Activated T-helper 17 cell treated with anti-CD3 and anti-CD28 coated beads, Interleukin-2, amount 50 U/mL, for 72 hours (primary cell): Measurements from ENCODE around the gene RANBP17. TPM values are rescaled to one million over a fixed set of nuclear protein-coding genes. Genes with fewer than 3 reads are reported as not detected.

Experiments used
- ATAC-seq: fragments of 150-1000 bp; cut with Tn5 transposase; replicated peaks from 2 replicates; pipeline ENCODE4 v1.10.0; 2021; ENCODE audit warnings: mild to moderate bottlenecking, moderate library complexity
- H3K27ac Mint-ChIP-seq: one replicate; pipeline ENCODE4 v1.8.0; 2022; ENCODE audit warnings: mixed read lengths
- H3K27me3 Mint-ChIP-seq: one replicate; pipeline ENCODE4 v1.8.0; 2022; ENCODE audit warnings: mixed read lengths
- H3K36me3 Mint-ChIP-seq: one replicate; pipeline ENCODE4 v1.8.0; 2022; ENCODE audit warnings: low read depth, mild to moderate bottlenecking, mixed read lengths
- H3K4me1 Mint-ChIP-seq: one replicate; pipeline ENCODE4 v1.8.0; 2022; ENCODE audit warnings: mixed read lengths
- H3K4me3 Mint-ChIP-seq: one replicate; pipeline ENCODE4 v1.8.0; 2022; ENCODE audit warnings: mild to moderate bottlenecking, mixed read lengths
- H3K9me3 Mint-ChIP-seq: one replicate; pipeline ENCODE4 v1.8.0; 2022; ENCODE audit warnings: mixed read lengths
- total RNA-seq, 2 donors: library from RNA; stranded (reverse); gene quantifications; one replicate each; pipeline ENCODE4 v1.2.3, GENCODE V29; 2022

RANBP17 gene
- total RNA-seq, 2 donors from 2014 or later: not detected

DNA sequence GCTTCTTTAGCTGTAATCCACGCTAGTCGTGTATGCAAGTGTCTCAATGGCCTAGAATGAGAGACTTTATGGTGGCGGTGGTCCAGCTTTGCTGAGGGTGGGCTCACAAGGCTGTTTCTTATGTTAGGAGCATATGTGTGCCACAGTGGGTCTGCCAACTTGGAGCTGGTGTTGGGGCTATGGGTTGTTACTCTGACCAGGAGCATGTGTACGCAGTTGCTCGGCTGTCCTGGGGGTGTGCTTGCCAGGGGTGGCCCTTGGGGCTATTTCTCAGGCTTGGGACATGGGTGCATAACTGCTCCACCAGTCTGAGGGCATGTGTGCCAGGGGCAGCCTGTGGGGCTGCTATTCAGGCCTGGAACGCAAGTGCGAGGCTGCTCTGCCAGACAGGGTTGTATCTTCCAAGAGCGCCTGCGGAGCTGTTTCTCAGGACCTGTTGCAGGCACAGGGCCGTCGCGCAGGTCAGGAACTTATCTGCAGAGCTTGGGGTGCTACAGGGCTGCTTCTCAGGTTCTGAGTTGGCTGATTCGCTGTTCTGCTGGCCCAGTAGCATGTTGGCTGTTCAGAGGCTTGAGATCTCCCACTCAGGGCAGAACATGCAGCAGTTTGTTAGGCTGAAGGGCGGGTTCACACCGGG, 259.3 kb downstream of the RANBP17 start:
- H3K4me1 Mint-ChIP-seq: no peaks in the 10 kb centered on the region
- no peaks in the 10 kb centered on the region for H3K36me3 Mint-ChIP-seq

DNA sequence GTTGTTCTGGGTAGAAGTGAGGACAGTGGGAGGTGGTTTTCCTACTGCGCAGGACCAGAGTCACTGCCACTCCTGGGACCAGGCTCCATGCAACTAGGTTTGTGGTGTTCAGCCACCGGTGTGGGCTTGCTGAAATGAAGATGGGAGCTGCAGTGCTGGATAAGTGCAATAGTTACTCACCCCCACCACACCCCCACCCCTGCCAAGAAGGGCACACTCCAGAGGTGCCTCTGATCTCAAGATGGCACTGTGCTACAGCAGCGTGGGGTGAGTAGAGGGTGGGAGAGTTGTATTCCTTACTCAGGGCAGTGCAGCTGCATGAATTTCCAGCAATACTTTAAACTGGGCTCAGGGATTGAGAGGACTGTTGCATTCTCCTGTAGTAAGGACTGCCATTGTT, 259.8 kb downstream of the RANBP17 start:
- H3K4me3 Mint-ChIP-seq: no peak overlapping the region
- H3K27me3 Mint-ChIP-seq: peaks cover 4% of the 10 kb centered on the region
- no peaks in the 10 kb centered on the region for H3K36me3 Mint-ChIP-seq
- H3K4me1 Mint-ChIP-seq: no peaks in the 10 kb centered on the region
- ATAC-seq: no peak
- peaks cover 3% of the 10 kb centered on the region for H3K9me3 Mint-ChIP-seq
- no peak overlapping the region for H3K27ac Mint-ChIP-seq

More for the DNA sequence above, 259.3 kb downstream of the RANBP17 start:
- no peak for ATAC-seq
- H3K4me3 Mint-ChIP-seq: no peak overlapping the region
- peaks cover 3% of the 10 kb centered on the region for H3K9me3 Mint-ChIP-seq
- H3K27ac Mint-ChIP-seq: no peak overlapping the region
- H3K27me3 Mint-ChIP-seq: peaks cover 4% of the 10 kb centered on the region

DNA sequence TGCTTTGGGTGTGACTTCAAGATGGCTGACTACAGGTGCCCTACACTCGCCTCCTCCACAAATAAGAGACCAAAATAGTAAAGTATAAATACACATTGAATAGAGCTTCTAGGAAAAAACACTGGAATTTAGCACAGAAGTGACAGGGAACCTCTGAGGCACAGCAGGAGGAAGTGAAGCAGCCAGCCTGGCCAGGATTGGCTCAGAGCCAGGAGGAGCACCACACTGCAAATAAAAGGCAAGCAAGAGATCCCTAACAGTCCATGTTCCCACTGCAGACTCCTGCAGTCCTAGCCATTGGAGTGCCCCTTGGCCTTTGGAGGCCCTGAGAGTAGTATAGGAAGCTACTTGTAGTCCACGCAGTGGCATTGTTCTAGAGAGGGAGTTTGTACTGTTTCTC, 260.6 kb downstream of the RANBP17 start:
- Mint-ChIP-seq H3K9me3 (peaks cover 3% of the 10 kb centered on the region), H3K27ac (no peak overlapping the region), H3K4me1 (no peaks in the 10 kb centered on the region), H3K27me3 (peaks cover 4% of the 10 kb centered on the region), H3K4me3 (no peak overlapping the region), H3K36me3 (no peaks in the 10 kb centered on the region)
- no peak for ATAC-seq

DNA sequence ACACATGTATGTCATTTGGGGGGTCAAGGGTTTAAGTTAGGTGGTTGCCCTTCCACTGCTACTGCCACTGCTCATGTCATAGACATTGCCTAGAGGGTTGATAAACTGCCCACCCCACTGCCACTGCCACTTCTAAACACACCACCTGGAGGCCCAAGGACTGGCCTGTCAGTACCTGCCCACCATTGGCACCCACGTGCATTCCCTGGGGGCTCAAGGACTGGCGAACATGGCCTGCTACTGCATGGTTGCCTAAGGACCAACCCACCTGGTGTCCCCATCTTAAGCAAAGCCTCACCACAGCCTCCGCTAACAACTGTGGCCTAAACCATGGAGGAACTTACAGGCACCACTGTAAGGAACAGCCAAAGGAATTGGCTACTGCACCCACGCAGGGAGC, 261.6 kb downstream of the RANBP17 start:
- Mint-ChIP-seq H3K27ac (no peak overlapping the region), H3K9me3 (peaks cover 3% of the 10 kb centered on the region), H3K4me1 (no peaks in the 10 kb centered on the region), H3K36me3 (no peaks in the 10 kb centered on the region), H3K27me3 (peaks cover 4% of the 10 kb centered on the region), H3K4me3 (no peak overlapping the region)
- ATAC-seq: no peak

DNA sequence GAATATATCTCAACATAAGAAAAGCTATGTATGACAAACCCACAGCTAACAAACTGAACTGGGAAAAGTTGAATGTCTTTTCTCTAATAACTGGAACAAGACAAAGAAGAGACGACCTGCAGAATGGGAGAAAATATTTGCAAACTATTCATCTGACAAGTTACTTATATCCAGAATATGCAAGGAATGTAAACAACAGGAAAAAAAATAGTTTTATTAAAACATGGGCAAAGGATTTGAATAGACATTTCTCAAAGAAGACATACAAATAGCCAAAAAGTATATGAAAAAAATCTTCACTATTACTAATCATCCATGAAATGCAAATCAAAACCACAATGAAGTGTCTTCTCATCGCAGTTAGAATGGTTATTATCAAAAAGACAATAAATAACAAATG, 265.5 kb downstream of the RANBP17 start:
- no peak for ATAC-seq
- Mint-ChIP-seq H3K36me3 (no peaks in the 10 kb centered on the region), H3K27ac (no peak overlapping the region), H3K4me3 (no peak overlapping the region), H3K27me3 (no peaks in the 10 kb centered on the region), H3K4me1 (no peaks in the 10 kb centered on the region), H3K9me3 (no peaks in the 10 kb centered on the region)

DNA sequence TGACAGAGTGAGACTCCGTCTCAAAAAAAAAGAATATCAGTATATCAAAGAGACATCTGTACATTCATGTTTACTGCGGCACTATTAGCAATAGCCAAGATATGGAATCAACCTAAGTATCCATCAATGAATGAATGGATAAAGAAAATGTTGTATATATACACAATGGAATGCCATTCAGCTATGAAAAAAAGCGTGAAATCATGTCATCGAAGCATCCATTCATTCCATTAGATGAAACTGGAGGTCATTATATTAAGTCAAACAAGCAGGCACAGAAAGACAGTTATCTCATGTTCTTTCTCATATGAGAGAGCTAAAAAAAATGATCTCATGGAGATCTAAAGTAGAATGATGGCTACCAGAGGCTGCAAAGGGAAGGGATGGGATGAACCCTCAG, 266.3 kb downstream of the RANBP17 start:
- Mint-ChIP-seq H3K27me3 (no peaks in the 10 kb centered on the region), H3K9me3 (no peaks in the 10 kb centered on the region), H3K4me3 (no peak overlapping the region), H3K27ac (no peak overlapping the region), H3K36me3 (no peaks in the 10 kb centered on the region), H3K4me1 (no peaks in the 10 kb centered on the region)
- no peak for ATAC-seq

DNA sequence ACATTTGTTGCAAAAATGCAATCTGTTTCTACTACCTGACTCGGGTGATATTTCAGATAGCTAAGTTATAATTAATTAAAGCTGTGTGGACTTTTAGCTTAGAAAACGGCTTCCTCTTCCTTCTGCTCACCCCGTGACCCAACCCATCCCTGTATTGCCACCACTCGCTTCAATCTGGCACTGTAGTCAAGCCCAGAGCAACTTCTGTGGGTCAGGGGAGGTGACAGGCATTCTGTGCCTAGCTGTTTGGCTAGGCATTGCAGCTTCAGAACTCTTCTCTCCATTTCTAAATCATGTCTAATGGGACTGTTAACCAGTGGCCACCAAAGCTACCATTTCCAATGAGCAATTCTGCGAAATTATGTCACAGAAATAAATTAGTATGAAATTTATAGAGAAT, 267.5 kb downstream of the RANBP17 start:
- Mint-ChIP-seq H3K4me3 (no peak overlapping the region), H3K27me3 (no peaks in the 10 kb centered on the region), H3K9me3 (no peaks in the 10 kb centered on the region), H3K27ac (no peak overlapping the region), H3K36me3 (no peaks in the 10 kb centered on the region), H3K4me1 (no peaks in the 10 kb centered on the region)
- ATAC-seq: no peak

DNA sequence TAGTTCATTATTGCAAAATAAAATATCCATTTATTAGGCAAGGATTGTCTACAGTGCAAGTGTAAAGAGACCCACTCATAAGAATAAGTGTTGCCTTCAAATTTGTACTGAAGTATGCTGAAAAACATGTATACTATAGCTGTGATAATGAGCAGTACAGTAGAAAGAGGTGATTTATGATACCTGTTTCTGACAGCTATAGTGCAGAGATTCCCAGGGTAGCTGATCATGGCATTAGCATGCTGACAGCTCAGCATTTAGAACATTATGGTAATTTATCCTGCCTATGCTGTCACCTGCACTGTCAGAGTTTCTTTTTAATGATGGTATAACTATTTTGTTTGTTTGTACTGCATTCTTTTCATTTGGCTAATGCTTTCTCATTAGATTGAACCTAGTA, 269.7 kb downstream of the RANBP17 start:
- Mint-ChIP-seq H3K4me1 (no peaks in the 10 kb centered on the region), H3K36me3 (no peaks in the 10 kb centered on the region)

DNA sequence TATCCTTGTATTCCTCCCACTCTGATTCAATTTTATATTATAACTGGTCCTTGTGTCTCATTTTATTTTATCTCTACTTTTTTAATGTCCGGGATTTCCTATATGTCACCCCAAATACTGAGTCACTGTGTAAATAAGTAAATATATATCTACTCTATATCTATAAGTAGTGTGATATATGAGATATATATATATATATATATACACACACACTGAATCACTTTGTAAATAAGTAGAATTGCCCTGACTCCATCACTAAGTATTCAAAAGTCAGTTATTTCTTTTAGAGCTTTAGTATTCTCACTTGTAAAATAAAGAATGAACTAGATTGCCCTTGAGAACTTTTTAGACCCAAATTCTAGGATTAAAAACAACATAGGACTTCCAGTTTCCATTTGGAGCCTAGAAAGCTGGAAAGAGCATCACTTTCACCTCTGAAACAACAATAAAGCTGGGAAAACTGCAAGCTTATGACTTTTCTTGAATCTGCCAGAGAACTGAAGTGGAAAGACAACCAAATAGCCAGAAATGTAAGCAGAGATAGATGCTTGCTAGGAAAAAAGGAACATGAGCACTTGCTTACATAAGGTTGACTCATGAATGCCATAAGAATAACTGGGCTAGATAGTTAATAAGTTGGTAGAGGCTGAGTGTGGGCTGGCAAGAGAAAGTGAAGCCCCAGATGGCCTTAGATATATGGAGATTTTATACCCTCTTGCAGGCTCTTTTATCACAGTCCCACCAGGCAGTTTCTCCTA, 276.1 kb downstream of the RANBP17 start:
- no peak overlapping the region for H3K27ac Mint-ChIP-seq
- no peaks in the 10 kb centered on the region for H3K36me3 Mint-ChIP-seq
- H3K4me1 Mint-ChIP-seq: no peaks in the 10 kb centered on the region
- no peak for ATAC-seq
- H3K4me3 Mint-ChIP-seq: no peak overlapping the region
- H3K27me3 Mint-ChIP-seq: peaks cover 6% of the 10 kb centered on the region
- H3K9me3 Mint-ChIP-seq: no peaks in the 10 kb centered on the region

More for the DNA sequence above, 269.7 kb downstream of the RANBP17 start:
- H3K4me3 Mint-ChIP-seq: no peak overlapping the region
- H3K27ac Mint-ChIP-seq: no peak overlapping the region
- H3K27me3 Mint-ChIP-seq: peaks cover 3% of the 10 kb centered on the region
- no peaks in the 10 kb centered on the region for H3K9me3 Mint-ChIP-seq
- ATAC-seq: no peak

DNA sequence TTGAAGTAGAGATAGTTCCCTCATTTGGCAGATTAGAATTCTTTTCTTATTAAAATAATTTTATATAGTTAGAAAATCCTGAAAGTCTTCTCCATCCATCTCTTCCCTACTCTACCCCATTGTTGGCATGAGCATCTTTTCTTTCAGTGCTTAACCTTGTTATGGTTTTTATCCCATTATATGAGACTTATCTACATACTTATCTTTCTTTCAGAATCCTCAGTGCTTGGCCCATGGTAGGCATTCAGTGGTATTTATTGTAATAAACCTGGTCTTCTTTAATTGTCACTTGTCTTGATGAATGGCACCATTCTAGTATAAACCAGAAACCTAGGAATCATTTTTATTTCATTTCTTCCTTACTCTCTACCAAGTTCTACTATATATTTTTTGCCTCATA, 277.4 kb downstream of the RANBP17 start:
- no peak overlapping the region for H3K27ac Mint-ChIP-seq
- peaks cover 6% of the 10 kb centered on the region for H3K27me3 Mint-ChIP-seq
- no peak for ATAC-seq
- no peaks in the 10 kb centered on the region for H3K4me1 Mint-ChIP-seq
- H3K36me3 Mint-ChIP-seq: no peaks in the 10 kb centered on the region
- H3K9me3 Mint-ChIP-seq: no peaks in the 10 kb centered on the region
- H3K4me3 Mint-ChIP-seq: no peak overlapping the region

DNA sequence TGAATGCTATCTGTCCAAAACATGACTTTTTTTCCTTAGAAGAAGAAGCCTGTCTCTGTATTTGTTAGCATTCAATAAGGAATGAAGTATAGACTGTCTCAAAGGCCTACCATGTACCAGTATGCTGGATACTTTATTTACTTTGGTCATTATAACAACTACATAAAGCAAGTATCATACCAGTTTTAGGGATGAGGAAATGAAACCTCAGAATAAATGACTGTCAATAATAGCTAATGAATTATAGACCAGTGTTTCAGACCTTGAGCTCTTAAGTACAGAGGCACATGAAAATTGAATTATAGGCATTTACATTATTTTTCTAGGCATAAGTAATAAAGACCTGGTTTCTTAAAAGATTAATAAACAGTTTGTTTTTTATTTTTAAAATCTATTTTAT, 280.8 kb downstream of the RANBP17 start:
- no peak for ATAC-seq
- peaks cover 3% of the 10 kb centered on the region for H3K27me3 Mint-ChIP-seq
- no peak overlapping the region for H3K27ac Mint-ChIP-seq

DNA sequence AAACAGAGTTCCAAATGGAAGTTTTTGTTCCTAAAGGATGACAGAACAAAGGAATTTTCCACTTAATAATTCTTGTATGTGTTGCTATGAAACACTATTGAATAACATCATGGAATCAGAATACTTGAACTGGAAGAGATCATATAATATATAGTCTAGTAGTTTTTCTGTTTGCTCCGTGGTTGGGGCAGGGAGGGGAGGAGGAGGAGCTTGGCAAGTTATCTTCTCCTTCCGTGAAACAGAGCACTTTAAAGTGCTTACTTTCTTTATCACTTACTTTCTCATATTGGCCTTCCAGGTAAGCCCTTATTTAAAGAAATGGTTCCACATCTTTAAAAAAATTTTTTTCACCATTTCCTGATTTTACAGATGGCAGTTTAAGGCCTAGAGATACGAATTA, 281.4 kb downstream of the RANBP17 start:
- no peak overlapping the region for H3K4me3 Mint-ChIP-seq
- no peak overlapping the region for H3K27ac Mint-ChIP-seq
- no peak for ATAC-seq
- peaks cover 3% of the 10 kb centered on the region for H3K27me3 Mint-ChIP-seq
- H3K4me1 Mint-ChIP-seq: no peaks in the 10 kb centered on the region
- no peaks in the 10 kb centered on the region for H3K9me3 Mint-ChIP-seq
- H3K36me3 Mint-ChIP-seq: no peaks in the 10 kb centered on the region

More for the DNA sequence above, 280.8 kb downstream of the RANBP17 start:
- Mint-ChIP-seq H3K4me3 (no peak overlapping the region), H3K36me3 (no peaks in the 10 kb centered on the region), H3K4me1 (no peaks in the 10 kb centered on the region), H3K9me3 (no peaks in the 10 kb centered on the region)

DNA sequence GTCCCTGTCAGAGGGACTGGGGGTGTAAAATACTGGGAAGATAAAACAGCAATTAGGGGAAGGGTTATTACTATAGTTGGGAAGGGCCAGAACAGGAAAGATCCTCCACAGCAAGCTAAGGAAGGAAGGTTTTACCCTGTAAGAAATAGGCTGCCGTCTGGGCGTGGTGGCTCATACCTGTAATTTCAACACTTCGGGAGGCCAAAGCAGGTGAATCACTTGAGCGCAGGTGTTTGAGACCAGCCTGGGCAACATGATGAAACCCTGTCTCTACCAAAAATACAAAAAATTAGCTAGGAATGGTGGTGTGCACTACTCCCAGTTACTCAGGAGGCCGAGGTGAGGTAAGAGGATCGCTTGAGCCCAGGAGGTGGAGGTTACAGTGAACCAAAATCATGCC, 282.1 kb downstream of the RANBP17 start:
- H3K4me3 Mint-ChIP-seq: no peak overlapping the region
- no peaks in the 10 kb centered on the region for H3K36me3 Mint-ChIP-seq
- no peak for ATAC-seq
- H3K27me3 Mint-ChIP-seq: peaks cover 3% of the 10 kb centered on the region
- no peaks in the 10 kb centered on the region for H3K9me3 Mint-ChIP-seq
- no peak overlapping the region for H3K27ac Mint-ChIP-seq
- H3K4me1 Mint-ChIP-seq: no peaks in the 10 kb centered on the region

DNA sequence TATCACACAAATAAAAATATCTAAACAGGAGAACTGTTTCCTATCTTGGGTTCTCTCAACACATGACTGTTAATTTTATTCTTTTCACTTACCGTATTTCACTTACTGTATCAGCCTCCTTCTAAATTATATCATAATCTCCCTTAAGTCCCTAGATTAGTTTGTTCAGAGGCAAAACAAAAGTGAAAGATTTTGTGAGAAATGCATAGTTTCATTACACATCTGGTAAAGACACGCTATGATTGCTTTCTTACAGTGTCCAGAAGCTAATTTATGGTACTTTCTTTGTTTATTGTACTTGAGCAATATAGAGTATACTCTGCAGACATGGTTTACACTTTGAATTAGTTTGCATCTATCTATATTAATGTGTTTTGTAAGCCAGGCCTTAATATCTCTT, 287.5 kb downstream of the RANBP17 start:
- Mint-ChIP-seq H3K9me3 (no peaks in the 10 kb centered on the region), H3K36me3 (no peaks in the 10 kb centered on the region), H3K4me1 (no peaks in the 10 kb centered on the region), H3K27me3 (peaks cover 4% of the 10 kb centered on the region), H3K27ac (no peak overlapping the region), H3K4me3 (no peak overlapping the region)
- ATAC-seq: no peak

DNA sequence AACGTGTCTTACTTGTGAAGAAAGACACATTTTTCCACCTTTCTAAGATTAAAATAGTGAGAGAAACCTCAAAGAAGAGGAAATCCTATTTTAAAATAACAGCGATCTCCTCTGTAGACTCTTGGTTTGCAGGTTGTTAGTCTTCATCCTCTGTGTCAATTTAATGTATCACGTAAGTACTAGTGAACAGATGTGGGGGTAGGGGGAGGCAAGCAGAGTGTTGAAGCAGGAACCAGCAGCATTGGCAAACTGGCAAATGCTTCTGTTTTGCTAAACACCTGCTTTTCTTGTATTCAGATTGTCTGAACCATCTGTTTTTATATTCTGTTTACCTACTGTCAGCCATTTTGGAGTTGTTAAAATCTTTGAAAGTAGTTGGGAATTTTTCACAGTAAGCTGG, 288.0 kb downstream of the RANBP17 start:
- H3K36me3 Mint-ChIP-seq: no peaks in the 10 kb centered on the region
- no peak for ATAC-seq
- peaks cover 4% of the 10 kb centered on the region for H3K27me3 Mint-ChIP-seq
- H3K4me3 Mint-ChIP-seq: no peak overlapping the region
- H3K9me3 Mint-ChIP-seq: no peaks in the 10 kb centered on the region
- H3K27ac Mint-ChIP-seq: no peak overlapping the region
- H3K4me1 Mint-ChIP-seq: no peaks in the 10 kb centered on the region
